Brain pericyte (primary cell): ENCODE results near the gene A2ML1.
"Not testable (repeated sequence)": the region's sequence is repeated elsewhere in the genome, so short reads cannot be mapped to it uniquely, and the experiment has no call there.

Experiments
- DNase-seq: peaks from one replicate; pipeline ENCODE4 v3.0.0-alpha.2; 2012; ENCODE audit warnings: low read depth, low spot score

The A2ML1 gene

GRCh38 chr12:8822298-8822697, at the start of gene A2ML1:
Gene A2ML1 (plus strand): TSS chr12:8822621. CDS start chr12:8822652, 31 bp downstream.
- no peak for DNase-seq

DNA sequence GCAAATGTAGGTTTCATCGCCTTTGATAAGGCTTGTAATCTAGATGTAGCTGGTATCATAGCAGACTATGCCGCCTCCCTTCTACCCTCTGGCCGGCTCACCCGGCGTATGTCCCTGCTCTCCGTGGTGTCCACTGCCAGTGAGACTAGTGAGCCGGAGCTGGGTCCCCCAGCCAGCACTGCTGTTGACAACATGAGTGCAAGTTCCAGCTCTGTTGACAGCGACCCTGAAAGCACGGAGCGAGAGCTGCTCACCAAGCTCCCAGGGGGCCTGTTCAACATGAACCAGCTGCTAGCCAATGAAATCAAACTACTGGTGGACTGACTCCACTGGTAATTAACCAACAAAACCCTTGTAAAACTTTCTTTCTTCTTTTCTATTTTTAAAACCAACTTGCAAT, 49.0 kb upstream of the A2ML1 start:
- no peak for DNase-seq

DNA sequence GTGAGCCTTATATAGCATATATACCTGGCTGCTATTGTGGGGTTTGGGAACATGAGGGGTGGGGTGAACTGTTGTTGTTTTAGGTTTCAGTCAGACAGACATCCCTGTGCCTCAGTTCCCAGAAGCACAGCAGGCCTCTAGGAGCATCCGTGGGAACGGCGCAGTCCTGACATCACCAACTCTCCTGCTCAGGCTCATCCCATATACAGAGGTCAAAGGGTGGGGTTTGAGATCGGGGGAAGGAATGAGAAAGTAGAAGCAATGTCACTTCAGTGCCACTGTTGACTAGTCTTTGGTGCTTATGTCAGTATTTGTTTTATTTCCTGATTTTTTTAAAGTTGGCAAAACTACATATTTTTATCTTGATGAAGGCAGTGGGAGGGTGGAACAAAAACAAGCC, 43.1 kb upstream of the A2ML1 start:
- DNase-seq = no peak

DNA sequence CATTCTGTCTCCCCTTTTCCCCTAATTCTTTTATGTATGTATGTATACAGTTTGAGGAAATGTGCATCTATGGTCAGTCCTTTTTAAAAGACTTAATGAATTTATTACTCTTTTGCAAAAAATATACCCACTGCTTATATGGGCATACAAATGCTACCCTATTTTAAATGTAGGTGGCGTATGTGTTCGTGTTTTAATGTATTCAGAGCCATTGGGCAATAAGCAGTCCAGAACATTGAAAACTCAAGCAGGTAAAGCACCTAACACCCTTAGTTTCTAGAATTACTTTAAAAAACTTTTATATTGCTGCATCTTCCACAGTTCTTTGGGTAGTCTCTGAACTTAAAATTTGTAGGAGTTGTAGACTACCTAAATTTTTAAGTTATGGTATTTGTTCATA, 42.6 kb upstream of the A2ML1 start:
- no peak for DNase-seq

DNA sequence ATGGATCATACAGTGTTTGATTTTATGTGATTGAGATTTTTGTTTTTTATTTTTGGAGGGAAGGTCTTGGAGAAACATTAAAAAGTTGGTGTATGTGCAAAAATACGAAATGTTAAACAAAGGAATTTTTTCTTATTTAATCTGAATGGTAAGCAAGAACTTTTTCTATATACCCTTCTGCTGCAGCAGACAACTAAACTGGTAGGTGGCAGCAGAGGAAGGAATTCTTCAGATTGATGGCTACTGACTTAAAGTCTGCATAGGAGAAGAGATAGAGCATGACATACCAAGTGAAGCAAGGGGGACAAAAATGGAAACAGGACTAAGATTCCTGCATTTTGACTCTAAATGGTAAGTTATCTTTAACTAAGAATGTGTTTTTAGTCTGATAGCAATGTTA, 42.0 kb upstream of the A2ML1 start:
- DNase-seq = peak; percentile 10

DNA sequence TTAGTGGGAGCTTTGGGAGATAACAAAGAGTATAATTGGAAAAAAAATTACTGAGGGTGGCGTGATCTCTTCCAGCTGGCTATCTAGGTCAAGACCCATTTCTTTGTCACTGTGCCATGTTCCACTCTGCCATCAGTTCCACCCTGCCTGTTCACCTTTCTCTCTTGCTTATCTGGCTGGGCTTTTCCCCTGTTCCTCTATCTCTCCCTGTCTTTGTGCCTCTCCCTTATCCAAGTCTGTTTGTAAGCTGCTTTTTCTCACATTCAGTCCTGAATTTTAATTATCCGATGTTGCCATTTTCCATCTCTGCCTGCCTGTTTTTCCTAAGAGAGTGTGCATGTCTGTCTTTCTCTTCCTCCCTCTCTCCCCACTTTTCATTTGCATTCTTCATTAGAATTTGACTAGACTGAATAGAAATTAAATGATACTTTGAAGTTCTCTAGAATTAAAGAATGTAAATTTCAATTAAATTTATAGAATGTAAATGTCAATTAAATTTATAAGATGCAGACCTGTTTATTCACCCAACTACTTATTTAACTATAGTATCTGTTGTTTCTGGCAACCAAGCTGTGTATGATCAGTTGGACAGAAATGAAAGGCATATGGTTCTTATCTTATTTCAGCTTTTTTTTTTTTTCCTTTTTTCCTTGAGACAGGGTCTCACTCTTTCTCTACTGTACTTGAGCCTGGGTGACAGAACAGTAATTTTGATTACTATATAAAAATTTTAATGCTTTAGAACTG, 40.9 kb upstream of the A2ML1 start:
- DNase-seq = no peak

DNA sequence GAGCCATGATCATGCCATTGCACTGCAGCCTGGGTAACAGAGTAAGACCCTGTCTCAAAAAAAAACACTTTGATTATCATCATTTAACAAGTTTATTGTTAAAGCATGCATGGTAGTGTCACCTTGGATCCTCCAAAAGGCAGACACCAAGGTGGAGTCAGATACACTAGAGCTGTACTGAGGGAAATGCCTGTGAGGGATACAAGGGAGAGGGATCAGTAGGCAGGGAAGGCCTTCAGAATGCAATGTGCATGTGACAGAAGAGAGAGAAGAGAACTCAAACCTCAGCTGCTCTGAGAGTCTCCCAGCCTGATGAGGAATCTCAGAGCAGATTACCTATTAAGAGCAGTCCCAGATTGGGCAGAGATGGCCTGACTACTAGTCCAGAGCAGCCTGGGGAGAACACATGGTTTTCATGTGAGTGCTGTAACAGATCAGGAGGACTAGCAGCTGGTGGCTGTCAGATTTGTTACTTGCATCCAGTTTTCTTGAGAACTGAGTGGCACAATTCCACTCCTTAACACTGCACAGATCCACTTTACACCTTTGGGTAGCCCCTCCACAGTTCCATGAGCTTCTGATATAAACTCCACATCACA, 38.0 kb upstream of the A2ML1 start:
- no peak for DNase-seq

DNA sequence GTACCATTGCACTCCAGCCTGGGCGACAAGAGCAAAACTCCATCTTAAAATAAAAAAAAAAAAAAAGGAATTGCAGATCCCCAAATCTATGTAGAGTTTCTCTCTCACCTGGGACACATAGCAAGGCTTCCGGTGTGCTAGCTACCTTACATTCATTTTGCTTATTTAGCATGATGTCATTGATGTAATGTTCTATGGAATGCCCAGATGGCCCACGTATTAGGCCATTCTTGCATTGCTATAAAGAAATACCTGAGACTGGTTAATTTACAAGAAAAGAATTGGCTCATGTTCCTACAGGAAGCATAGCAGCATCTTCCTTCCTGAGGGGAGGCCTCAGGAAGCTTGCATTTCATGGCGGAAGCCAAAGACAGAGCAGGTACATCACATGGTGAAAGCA, 36.9 kb upstream of the A2ML1 start:
- no peak for DNase-seq

GRCh38 chr12:8787206-8787605, 35.2 kb upstream of the A2ML1 start:
- not testable (repeated sequence) for DNase-seq

DNA sequence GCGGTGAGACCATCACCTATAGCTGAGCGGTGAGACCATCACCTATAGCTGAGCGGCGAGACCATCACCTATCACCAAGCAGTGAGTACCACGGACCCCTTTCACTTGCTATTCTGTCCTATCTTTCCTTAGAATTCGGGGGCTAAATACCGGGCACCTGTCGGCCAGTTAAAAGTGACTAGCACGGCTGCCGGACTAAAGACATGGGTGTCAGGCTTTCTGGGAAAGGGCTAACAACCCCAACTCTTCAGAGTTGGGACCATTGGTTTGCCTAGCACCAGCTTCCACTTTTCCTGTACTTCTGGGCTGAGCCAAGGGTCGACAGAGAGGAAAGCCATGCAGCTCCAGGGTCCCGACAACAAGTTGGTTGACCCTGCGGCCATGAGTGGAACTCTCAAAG, 33.7 kb upstream of the A2ML1 start:
- not testable (repeated sequence) for DNase-seq

GRCh38 chr12:8789341-8790013, 32.9 kb upstream of the A2ML1 start:
- not testable (repeated sequence) for DNase-seq

DNA sequence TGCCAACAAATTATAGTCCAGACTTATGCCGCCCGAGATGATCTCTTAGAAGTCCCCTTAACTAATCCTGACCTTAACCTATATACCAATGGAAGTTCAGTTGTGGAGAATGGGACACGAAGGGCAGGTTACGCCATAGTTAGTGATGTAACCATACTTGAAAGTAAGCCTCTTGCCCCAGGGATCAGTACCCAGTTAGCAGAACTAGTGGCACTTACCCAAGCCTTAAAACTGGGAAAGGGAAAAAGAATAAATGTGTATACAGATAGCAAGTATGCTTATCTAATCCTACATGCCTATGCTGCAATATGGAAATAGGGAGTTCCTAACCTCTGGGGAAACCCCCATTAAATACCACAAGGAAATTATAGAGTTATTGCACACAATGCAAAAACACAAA, 29.2 kb upstream of the A2ML1 start:
- DNase-seq = not testable (repeated sequence)

DNA sequence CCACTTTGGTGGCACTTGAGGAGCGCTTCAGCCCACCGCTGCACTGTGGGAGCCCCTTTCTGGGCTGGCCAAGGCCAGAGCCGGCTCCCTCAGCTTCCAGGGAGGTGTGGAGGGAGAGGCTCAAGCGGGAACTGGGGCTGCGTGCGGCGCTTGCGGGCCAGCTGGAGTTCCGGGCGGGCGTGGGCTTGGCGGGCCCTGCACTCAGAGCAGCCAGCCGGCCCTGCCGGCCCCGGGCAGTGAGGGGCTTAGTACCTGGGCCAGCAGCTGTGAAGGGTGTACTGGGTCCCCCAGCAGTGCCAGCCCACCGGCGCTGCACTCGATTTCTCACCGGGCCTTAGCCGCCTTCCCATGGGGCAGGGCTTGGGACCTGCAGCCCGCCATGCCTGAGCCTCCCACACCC, 27.8 kb upstream of the A2ML1 start:
- DNase-seq = not testable (repeated sequence)

DNA sequence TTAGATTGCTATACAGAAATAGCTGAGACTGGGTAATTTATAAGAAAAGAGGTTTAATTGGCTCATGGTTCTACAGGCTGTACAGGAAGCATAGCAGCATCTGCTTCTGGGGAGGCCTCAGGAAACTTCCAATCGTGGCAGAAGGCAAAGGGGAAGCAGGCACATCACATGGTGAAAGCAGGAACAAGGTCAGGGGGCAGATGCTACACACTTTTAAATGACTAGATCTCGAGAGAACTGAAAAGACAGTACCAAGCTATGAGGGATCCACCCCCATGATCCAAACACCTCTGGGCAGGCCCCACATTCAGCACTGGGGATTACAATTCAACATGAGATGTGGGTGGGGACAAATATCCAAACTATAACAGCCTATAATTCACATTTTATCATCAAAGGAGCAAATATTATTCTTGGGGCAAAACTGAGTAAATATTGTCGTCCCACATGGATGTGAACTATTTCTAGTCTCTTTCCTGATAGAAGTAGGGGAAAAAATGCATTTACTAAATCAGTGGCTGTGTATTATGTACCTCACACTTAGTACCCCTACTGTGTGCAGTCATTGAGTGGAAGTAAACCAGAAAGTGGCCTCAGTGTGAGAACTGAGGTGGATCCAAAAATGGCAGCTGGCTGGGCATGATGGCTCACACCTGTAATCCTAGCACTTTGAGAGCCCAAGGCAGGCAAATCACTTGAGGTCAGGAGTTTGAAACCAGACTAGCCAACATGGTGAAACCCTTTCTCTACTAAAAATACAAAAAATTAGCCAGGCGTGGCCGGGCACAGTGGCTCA, 25.4 kb upstream of the A2ML1 start:
- no peak for DNase-seq

DNA sequence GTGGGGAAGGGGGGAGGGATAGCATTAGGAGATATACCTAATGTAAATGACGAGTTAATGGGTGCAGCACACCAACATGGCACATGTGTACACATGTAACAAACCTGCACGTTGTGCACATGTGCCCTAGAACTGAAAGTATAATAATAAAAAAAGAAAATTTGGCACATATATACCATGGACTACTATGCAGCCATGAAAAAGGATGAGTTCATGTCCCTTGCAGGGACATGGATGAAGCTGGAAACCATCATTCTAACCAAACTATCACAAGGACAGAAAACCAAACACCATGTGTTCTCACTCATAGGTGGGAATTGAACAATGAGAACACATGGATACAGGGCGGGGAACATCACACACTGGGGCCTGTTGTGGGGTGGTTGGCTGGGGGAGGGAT, 21.2 kb upstream of the A2ML1 start:
- not testable (repeated sequence) for DNase-seq

DNA sequence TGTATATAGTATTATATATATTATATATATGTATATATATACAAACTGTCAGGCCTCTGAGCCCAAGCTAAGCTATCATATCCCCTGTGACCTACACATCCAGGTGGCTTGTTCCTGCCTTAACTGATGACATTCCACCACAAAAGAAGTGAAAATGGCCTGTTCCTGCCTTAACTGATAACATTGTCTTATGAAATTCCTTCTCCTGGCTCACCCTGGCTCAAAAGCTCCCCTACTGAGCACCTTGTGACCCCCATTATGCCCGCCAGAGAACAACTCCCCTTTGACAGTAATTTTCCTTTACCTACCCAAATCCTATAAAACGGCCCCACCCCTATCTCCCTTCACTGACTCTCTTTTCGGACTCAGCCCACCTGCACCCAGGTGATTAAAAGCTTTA, 17.6 kb upstream of the A2ML1 start:
- DNase-seq = not testable (repeated sequence)

GRCh38 chr12:8805487-8805886, 16.9 kb upstream of the A2ML1 start:
- DNase-seq = not testable (repeated sequence)

DNA sequence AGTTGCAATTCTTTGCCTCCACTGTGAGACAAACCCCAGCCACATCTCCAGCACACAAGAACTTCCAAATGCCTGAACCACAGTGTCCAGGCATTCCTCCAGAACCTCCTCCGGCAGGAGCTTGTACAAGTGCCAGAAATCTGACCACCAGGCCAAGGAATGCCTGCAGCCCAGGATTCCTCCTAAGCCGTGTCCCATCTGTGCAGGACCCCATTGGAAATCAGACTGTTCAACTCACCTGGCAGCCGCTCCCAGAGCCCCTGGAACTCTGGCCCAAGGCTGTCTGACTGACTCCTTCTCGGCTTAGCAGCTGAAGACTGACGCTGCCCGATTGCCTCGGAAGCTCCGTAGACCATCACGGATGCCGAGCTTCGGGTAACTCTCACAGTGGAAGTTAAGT, 15.3 kb upstream of the A2ML1 start:
- DNase-seq = not testable (repeated sequence)

- DNase-seq = not testable (repeated sequence)
Observed at GRCh38 chr12:8810112-8810511, 12.3 kb upstream of the A2ML1 start.

DNA sequence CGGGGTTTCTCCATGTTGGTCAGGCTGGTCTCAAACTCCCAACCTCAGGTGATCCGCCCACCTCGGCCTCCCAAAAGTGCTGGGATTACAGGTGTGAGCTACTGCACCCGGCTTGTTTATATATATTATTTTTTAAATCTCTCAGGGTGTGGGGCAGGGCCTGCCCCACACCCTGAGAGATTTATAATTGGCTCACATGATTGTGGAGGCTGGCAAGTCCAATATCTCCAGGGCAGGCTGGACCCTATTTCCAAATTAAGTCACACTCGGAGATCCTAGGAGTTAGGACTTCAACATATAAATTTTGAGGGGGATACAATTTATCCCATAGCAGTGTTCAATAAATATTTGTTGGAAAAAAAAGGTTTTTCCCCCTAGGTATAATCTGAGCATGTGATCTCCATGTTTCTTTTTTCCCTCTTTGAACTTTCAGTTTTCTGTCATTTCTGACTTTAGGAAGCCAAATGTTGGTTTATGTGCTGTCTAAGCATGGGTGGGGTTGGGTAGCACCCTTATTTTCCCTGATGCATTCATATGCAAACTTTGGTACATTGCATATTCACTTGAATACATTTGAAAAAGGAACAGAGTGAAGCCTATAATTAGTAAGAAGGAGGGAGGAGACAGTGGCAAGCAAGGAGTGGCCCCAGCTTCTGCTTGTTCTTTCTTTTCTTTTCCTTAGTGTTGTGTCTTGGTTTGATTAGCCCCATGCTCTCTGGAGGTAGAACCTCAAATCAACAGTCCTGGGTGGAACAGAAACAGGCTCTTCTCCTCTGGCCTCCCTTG, 8.7 kb upstream of the A2ML1 start:
- DNase-seq = no peak

DNA sequence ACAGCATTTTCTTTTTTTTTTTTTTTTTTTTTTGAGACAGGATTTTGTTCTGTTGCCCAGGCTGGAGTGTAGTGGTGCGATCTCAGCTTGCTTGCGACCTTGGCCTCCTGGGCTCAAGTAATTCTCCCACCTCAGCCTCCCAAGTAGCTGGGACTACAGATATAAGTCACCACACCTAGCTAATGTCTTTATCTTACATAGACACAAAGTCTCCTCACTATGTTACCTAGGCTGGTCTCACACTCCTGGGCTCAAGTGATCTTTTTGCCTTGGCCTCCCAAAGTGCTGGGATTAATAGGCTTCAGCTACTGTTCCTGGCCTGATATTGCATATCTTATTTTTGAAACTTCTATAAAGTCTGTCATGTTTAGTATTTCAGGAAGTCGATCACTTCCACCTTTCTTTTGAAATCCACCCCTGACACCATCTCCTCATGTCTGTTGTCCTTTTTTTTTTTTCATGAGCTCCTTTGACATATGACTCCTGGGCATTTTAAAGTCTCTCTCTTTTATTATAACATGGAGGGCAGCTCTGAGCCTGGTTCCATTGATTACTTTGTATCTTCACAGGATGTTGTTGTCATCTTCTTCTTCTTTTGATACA, 5.9 kb upstream of the A2ML1 start:
- DNase-seq = no peak
